ENCODE results near the gene NHLRC4.

DNA sequence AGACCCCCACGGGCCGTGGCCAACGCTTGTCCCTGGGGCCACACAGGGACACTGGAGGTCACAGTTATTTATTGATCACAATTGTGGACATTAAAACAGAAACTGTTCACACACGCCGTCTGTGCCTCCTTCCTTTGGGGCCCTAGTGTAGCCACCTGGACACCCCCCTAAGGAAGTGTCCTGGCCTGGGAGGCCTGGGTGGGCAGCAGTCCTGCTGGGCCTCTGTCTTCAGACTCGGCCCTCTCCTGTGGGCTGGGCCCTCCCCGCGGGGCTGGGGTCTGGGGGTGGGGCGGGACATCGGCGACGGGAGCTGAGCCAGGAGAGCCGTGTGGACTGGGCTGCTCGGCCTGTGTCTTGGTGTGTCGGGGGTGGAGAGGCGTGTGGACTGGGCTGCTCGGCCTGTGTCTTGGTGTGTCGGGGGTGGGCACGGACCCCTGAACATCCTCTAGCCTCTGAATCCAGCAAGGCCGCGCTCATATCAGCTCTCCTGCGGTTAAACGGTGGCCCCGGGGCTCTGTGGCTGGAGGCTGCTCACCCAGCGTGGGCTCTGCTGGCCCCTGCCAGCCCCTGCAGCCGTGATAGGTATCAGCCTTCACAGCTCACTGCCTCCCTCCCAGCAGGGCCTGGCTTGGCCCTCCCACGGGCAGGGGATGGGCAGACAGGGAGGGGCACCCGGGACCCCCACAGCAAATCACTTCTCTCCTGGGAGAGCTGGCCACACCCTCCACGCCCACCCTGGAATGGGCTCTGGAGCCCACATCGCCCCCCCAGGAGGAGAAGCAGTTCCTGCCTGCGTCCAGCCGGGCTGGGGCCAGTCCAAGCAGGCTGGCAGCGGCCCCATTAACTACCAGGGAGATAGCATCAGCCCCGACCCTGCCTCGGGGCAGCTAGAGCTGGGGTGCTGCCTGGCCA lies 1.1 kb upstream of the NHLRC4 start:
- no peak for TF ChIP-seq POLR2A (IDR thresholded peaks at IDR 0.05)
- TF ChIP-seq, protein P1, sequence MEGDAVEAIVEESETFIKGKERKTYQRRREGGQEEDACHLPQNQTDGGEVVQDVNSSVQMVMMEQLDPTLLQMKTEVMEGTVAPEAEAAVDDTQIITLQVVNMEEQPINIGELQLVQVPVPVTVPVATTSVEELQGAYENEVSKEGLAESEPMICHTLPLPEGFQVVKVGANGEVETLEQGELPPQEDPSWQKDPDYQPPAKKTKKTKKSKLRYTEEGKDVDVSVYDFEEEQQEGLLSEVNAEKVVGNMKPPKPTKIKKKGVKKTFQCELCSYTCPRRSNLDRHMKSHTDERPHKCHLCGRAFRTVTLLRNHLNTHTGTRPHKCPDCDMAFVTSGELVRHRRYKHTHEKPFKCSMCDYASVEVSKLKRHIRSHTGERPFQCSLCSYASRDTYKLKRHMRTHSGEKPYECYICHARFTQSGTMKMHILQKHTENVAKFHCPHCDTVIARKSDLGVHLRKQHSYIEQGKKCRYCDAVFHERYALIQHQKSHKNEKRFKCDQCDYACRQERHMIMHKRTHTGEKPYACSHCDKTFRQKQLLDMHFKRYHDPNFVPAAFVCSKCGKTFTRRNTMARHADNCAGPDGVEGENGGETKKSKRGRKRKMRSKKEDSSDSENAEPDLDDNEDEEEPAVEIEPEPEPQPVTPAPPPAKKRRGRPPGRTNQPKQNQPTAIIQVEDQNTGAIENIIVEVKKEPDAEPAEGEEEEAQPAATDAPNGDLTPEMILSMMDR (IDR thresholded peaks at IDR 0.05), result no peak

All from body of pancreas (tissue), 4 donors.